Astrocyte of the cerebellum (primary cell): ENCODE measurements around the gene ALG12.

Experiments
- DNase-seq: peaks from one replicate; pipeline ENCODE4 v3.0.0-alpha.2; 2011; ENCODE audit warnings: low read depth
- H3K4me3 ChIP-seq: 2 replicates; pipeline ENCODE4 v1.5.1; 2011; ENCODE audit warnings: mild to moderate bottlenecking, low read depth, low read length, moderate library complexity
- in situ Hi-C: cut with HindIII; loops from 2 replicates; pipeline ENCODE4 v1.10.0; 2017; ENCODE audit warnings: low sequenced_read_pairs
- TF ChIP-seq, protein P1 (sequence below): IDR thresholded peaks from 2 replicates; pipeline ENCODE4 v1.5.1; 2012; ENCODE audit warnings: low read length, low read depth, moderate library complexity, mild to moderate bottlenecking; ENCODE audit errors: missing control alignments

Gene ALG12

DNA sequence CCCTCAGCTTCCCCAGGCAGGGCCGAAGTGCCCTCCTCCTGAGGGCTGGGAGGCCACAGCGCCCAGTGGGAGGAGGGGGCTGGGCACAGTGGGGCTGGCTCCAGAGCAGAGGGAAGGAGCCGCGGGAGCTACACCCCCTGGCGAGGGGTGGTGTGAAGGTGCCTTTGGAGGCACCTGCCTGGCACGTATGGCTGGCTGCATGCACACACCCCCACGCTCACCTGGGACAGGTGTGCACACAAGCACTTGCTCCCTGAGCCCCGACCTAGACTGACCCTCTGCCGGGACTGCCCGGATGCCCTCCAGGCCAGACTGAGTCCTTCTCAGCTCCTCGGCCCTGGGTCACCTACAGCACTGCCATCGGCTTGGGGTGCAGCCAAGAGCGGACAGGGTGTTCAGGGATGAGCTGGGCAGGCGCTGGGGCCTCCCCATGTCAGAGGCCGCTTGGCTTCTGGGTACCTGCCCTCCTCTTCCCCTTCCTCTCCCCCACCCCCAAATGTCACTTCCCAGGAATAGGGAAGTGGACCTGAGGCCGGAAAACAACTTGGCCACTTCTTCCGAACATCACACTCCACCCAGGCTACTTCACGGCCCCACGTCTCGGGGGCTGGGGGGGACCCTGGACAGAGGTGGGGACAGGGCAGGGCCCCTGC, 34.9 kb upstream of the ALG12 start:
- in situ Hi-C loops = no loop called here
- TF ChIP-seq, protein P1, sequence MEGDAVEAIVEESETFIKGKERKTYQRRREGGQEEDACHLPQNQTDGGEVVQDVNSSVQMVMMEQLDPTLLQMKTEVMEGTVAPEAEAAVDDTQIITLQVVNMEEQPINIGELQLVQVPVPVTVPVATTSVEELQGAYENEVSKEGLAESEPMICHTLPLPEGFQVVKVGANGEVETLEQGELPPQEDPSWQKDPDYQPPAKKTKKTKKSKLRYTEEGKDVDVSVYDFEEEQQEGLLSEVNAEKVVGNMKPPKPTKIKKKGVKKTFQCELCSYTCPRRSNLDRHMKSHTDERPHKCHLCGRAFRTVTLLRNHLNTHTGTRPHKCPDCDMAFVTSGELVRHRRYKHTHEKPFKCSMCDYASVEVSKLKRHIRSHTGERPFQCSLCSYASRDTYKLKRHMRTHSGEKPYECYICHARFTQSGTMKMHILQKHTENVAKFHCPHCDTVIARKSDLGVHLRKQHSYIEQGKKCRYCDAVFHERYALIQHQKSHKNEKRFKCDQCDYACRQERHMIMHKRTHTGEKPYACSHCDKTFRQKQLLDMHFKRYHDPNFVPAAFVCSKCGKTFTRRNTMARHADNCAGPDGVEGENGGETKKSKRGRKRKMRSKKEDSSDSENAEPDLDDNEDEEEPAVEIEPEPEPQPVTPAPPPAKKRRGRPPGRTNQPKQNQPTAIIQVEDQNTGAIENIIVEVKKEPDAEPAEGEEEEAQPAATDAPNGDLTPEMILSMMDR = no peak
- no peak overlapping the region for H3K4me3 ChIP-seq
- DNase-seq = no peak

DNA sequence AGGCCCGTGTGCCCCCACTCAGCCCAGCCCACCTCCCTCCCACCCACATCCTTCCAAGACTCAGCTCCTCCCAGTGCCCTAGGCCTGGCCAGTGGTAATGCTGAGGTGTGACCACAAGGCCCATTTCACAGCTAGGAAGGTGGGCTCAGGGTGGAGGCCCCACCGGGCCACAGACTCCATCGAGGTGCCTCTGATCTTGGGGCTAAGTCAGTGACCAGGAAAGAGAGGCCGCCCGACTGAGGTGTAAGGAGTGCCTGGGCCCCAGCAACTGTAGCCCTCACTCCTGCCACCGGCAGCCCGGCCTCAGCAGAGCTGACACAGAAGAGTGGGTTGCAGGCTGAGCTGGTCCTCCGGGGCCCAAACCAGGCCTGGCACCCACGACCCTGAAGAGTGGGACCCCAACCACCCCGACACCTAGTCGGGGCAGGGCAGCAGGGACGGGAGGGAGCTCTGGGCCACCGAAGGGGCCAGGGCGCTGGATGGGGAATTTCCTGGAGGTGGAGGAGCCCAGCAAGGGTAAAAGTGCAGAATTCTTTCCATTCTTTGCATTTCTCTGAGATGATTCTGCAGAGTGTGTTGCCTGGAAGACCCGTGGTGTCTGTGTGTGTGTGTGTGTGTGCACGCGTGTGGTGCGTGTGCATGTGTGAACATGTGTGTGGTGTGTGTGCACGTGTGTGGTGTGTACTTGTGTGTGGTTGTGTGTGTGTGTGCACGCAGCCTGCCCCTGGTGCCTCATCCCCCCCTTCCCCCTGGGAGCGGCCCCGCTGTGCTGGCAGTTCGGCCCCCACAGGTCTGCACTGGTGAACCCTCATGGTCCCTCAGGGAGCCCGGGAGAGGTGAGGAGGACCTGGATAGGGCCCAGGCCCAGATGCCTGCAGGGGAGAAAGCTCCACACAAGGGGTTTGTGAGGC, 34.0 kb upstream of the ALG12 start:
- no peak for DNase-seq
- no peak overlapping the region for H3K4me3 ChIP-seq
- TF ChIP-seq, protein P1 = no peak
- in situ Hi-C loops = no loop called here

DNA sequence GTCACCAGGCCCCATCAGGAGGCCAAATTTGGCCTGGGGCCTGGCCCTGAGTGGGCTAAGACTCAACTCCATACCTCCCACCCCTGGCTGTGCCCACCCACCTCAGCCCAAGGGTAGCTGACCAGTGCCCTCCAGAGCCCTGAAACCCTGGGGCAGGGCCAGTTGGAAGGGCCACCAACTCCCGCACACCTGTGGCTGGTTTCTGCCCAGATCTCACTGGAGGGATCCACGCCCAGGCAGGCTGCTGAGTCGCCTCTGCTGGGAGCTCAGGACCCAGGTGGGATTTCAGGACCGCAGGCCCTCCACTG, 33.4 kb upstream of the ALG12 start:
- TF ChIP-seq, protein P1 = no peak
- H3K4me3 ChIP-seq = no peak overlapping the region
- in situ Hi-C loops = no loop called here
- DNase-seq = no peak

DNA sequence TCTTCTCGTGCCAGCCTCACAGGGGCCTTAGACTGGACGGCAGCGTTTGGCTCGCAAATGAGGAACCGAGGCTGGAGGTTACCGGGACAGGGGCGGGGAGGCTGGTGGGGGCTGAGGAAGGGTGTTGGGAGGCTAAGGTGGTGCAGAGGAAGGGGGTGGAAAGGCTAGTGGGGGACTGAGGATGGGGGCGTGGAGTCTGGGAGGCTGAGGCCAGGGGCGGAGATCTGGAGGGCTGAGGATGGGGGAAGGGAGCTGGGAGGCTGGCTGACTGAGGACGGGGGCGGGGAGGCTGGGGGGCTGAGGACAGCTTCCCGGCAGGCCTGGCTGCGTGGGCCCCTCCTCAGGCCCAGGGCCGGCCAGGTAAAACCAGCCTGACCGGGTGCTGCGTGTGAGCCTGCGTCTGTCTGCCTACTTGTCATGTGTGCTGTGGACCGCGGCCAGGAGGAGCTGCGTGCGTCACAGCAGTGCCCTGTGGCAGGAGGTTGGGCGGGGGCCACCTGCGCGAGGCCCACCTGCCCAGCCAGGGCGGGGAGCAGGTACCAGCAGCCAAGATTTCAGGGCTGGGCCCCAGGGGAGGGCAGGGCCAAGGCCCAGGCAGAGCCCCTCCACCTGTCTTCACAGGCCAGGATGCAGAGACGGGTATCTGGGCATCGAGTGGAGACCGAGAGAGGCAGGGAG, 32.9 kb upstream of the ALG12 start:
- in situ Hi-C loops = no loop called here
- no peak overlapping the region for H3K4me3 ChIP-seq
- TF ChIP-seq, protein P1 = no peak
- no peak for DNase-seq

DNA sequence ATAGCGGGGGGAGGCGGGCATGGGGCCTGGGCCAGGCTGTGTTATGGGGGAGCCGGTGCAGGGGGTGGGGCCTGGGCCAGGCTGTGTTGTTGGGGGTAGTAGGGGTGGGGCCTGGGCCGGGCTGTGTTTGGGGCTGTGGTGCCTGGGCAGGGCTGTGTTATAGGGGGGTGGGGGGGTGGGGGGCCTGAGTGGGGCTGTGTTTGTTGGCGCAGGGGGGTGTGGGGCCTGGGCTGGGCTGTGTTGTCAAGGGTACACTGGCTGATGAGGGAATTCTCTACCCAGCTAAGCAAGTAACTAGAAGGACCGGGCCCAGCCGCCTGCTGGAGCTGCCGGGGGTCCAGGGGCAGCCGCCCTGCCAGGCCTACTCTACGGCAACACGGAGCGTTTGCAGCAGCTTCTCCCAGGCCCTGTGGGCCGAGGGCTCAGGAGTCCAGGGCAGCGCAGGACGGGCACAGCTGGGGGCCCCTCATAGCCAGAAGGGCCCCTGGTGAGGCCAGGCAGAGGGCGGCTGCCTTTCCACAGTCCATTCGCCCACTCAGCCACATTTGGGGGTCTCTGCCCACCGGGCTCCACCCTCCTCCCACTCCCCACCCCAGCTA, 32.3 kb upstream of the ALG12 start:
- in situ Hi-C loops = no loop called here
- no peak overlapping the region for H3K4me3 ChIP-seq
- no peak for DNase-seq
- TF ChIP-seq, protein P1 = no peak

DNA sequence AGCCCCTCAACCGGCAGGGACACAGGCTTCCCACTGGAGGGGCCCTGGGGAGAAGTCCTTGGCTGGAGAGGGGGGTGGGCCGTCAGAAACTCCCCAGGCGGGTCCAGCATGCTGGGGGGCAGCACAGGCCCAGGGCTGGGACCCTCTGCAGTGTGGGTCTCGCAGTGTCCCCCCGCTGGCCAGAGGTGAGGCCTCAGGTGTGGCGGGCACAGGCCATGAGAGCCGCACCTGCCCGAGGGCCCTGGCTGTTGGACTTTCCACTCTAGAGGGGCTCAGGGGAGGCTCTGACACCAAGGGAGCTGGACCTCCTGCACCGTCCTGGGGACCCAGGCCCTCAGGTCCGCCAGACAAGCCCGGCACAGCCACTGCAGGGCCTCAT, 31.7 kb upstream of the ALG12 start:
- DNase-seq = no peak
- in situ Hi-C loops = no loop called here
- TF ChIP-seq, protein P1 = no peak
- H3K4me3 ChIP-seq = no peak overlapping the region
